GM03348 (cell line): ENCODE results near the gene ZNG1A.
A peak's percentile ranks its signal among the peaks of the same experiment; 100 is the strongest.
"Not testable (repeated sequence)": the region's sequence is repeated elsewhere in the genome, so short reads cannot be mapped to it uniquely, and the experiment has no call there.

Source experiments
- DNase-seq: peaks from one replicate; pipeline ENCODE4 v3.0.0; 2012; ENCODE audit warnings: low spot score

The ZNG1A gene

DNA sequence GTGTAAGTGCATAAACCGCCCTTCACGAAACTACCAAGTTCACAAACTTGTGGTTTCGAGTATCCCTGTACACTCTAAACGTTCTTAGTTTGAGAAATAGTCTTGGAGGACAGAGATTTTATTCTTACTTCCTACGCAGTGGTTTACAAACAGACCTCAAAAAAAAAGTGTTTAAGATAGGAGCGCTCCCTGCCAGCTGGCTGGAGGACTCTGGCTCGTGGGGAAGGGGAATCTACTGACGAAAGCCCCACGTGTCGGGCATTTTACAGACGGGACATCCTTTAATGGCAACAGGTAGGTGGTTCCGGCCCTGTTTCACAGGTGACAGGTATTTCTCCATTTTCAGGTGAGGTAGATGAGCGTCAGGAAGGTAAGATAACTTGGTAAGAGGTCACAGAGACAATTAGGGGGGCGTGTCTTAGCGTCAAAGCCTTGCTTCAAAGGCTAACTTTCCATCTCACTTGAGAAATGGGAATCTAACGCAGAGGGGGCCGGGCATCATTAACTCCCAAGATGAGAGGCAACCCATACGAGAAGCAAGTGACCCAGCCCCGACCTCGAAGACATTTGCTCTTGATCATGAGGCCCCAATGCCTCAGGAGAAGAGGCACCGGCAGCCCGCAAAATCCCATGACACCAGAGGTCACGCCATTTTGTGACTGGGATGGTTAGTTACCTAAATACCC, 573 bp downstream of the ZNG1A start:
- not testable (repeated sequence) for DNase-seq

DNA sequence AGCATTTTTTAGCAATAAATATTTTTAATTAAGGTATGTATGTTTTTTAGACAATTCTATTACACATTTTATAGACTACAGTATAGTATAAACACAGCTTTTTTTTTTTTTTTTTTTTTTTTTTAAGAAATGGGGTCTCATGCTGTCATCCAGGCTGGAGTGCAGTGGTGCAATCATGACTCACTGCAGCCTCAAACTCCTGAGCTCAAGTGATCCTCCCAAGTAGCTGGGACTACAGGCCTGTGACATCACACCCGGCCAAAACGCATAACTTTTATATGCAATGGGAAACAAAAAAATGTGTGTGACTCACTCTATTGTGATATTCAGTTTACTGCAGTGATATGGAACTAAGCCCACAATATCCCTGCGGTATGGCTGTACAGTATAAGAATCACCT, 9.1 kb downstream of the ZNG1A start:
- DNase-seq: not testable (repeated sequence)

DNA sequence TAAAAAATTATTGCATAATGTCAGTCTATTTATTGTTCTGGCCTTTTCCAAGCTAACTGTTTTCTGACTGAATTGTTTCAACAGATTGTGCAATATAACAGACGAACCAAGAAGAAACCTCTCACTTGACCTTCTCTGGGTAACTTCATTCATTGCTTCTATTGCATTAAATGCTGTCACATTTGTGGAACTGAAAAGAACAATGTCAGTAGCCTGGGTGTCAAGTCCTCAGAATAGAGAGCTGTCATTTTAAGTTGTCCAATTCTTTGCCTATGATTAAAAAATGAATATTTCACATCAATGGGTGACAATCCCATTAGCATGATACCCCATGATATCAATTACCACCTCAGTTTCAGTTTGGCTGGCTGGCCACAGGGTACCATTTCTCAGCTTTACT, 19.0 kb downstream of the ZNG1A start:
- not testable (repeated sequence) for DNase-seq

DNA sequence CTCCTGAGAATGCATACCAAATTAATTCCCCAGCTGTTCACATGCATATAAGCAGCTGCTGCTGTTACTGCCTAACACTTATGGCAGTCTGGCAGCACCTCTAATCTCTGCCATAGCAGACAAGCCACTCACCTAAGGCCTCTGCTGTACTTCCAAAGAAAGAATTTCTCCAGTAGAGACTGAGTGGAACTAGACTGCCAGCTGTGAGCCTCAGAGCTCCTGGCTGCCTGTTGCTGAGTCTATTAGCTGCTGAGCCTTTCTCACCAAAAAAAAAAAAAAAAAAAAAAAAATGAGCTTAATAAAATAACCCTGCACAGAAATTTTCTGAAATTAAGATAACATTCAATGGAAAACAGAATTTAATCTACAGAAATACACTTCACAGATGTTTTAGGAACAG, 27.7 kb downstream of the ZNG1A start:
- DNase-seq: not testable (repeated sequence)

DNA sequence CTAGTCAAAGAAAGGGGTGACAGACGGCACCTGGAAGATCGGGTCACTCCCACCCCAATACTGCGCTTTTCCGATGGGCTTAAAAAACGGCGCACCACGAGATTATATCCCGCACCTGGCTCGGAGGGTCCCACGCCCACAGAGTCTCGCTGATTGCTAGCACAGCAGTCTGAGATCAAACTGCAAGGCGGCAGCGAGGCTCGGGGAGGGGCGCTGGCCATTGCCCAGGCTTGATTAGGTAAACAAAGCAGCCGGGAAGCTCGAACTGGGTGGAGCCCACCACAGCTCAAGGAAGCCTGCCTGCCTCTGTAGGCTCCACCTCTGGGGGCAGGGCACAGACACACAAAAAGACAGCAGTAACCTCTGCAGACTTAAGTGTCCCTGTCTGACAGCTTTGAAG, 39.0 kb downstream of the ZNG1A start:
- DNase-seq: not testable (repeated sequence)

DNA sequence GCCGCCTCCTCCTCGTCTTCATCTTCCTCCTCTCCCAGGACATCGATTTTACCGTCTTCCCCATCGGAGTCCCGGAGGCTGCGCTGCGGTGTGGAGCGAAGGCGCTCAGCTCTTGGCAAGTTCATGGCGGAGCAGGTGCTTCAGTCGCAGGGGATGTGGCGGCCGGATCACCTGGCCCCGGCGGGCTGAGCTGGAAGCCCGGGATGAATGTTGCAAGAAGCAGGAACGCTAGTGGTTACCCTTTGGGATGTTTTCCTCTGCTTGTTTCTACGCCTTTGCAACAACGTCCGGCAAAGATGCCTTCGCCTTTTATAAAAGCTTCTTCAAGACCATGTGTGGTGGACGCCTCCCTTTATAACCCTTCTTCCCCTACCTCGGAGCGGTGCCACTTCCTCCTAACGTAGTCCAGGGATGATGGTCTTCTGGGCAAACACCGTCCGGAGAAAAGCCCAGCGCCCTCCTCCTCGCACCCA, 60.8 kb downstream of the ZNG1A start, which contains the start of gene FOXD4:
Gene FOXD4, minus strand, starts transcription at position 423 of the 473 bp plus-strand sequence. Its CDS starts 298 bp downstream, at position 125.
- DNase-seq: not testable (repeated sequence)

DNA sequence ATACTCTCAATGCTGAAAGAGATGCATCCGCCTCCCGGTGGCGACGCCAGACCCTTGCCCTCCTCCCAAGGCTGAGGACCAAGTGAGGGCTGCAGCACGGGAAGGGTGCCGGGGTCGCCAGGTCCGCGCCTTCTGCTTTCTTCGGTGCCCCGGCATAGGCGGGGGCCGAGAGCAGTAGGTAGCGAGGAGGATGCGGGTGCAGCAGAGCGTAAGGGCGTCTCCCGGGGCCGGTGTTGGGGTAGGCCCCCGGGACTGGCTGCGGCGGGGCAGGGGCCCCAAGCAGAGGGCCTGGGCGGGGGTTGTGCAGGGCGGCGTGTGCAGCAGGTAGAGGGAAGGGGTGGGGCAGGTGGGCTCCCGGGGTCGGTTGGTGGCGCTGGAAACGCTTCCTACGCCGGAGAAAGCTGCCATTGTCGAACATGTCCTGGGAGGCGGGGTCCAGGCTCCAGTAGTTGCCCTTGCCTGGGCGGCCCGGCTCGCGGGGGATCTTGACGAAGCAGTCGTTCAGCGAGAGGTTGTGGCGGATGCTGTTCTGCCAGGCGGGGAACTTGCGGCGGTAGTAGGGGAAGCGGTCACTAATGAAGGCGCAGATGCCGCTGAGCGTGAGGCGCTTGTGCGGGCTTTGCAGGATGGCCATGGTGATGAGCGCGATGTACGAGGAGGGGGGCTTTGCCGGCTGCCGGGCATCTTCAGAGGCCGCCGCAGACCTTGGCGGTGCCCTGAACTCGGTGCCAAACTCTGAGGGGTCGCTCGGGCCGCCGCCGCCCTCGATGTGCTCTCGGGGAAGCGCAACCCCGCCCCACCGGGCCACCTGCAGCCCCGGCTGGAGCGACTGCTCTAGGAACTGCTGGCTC, 61.5 kb downstream of the ZNG1A start:
- not testable (repeated sequence) for DNase-seq

DNA sequence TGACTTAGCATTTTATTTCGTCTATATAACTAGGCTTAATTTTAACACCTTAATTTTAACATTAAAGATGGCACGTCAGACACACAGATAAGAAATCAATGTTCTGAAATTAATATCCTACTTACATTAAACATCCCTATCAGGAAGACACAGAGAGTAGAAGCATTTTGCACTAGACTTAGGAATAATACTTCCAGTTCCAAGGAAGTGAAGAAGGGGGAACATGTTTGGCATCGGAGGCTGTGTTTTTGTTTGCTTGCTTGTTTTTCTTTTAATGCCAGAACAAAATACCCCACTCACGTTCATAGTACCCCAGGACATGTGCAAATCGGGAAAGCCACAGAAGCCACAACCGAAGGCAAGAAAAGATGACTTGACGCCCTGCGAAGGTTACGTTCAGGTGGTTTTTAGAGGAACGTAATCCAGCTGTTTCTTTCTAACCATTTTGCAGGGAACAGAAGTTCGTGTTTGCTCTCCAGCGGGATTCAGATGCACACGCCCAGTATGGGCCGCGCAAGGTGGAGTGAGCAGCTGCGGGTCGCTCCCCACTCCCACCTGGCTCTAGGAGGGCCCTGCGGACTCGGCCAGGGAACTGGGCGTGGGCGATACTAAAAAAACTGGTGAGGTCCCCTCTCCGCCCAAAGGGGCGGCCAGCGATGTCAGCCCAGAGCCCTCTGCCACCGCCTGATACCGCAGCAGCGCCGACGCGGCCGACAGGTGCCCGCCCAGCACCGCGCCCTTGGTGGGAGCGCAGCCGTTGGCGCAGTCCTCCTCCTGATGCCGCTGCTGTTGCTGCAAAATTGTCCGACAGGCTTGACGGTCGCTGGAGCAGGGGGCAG, 62.4 kb downstream of the ZNG1A start:
- DNase-seq: not testable (repeated sequence)

DNA sequence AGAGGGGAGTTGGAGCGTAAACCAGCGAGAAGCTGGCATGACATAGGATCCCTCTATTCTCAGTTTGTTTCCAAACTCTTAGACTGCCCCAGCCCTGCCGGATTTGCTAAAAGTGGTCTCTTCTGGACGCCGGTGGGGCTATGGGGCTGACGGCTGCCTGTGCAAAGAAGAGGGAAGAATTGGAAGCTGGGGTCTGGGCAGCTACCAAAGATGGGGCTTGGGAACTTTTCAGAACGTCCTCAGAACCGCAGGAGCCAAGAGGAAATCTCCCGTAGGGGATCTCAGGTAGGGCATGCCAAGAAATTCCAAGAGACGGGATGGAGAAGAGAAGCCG, 63.8 kb downstream of the ZNG1A start:
- not testable (repeated sequence) for DNase-seq

DNA sequence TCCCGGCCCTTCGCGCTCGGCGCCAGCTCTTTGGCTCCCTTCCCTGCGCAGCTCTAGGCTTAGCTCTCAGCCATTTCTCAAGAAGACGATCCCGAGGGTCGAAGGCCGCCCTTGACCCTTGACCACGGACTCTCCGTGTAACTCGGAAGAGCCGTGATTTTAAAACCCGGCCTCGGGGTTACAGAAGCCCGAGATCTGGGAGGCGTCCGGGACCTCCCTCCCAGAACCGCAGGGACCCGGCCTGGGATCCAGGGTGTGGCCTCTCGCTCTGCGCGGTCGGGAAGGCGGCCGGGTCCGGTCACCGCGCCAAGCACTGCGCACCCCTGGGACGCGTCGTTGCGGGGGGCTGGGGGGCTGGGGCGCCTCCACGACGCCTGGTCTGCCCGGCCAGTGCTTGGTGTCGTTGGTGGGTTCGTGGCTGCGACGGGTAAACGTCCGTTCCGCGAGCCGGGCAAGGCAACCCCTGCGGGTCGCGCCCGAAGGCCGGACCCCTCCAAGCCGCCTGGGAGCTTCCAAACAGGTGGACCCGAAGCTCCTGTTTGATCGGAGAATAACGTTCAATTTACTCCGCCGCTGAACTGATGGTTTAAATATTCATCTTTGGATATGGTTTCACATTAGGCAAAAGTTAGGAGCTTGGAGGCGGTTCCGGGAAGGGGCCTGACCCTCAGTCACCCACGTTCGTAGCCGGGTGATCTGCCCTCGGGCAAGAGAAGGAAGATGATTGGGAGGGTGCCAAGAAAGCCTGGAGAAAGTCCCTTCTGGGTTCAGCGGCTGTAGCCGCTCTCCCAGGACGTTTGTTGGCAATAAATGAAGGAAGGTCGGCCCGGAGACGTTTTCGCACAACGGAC, 64.4 kb downstream of the ZNG1A start:
- DNase-seq: not testable (repeated sequence)

DNA sequence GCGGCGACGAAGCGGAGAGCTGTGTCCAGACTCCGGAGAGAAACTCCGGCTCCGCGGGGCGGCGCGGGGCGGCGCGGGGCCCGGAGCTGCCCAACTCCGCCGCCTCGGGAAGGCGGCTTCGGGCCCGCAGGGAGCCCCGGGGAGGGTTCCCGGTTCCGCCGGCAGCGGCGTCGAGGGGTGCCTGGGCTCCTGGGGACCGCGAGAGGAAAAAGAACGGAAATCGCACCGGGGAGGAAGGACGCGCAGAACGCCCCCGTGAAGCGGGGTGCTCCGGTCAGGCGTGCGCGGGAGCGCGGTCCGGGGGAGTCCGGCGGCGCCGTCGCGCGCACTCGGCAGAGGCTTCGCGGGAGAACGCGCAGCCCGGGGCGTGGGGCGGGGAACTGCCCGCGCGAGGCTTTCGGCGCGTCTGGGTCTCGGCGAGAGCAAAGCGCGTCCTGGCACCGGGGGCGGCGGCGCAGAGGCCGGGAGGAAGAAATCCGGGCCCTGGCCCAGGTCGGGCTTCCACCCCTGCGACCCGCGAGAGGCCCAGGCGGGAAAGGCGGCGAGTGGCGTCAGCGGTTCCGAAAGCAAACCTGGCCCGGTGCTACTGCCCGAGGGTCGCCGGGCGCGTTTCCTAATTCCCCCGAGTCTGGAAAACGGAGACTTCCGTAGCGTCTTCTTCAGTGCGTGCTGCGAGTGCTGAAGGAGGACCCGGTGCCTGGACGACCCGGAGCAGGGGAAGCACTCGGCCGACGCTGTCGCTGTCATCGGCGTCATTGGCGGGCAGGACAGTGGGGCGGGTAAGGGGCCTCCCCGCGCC, 65.2 kb downstream of the ZNG1A start:
- DNase-seq: peak; percentile 11

DNA sequence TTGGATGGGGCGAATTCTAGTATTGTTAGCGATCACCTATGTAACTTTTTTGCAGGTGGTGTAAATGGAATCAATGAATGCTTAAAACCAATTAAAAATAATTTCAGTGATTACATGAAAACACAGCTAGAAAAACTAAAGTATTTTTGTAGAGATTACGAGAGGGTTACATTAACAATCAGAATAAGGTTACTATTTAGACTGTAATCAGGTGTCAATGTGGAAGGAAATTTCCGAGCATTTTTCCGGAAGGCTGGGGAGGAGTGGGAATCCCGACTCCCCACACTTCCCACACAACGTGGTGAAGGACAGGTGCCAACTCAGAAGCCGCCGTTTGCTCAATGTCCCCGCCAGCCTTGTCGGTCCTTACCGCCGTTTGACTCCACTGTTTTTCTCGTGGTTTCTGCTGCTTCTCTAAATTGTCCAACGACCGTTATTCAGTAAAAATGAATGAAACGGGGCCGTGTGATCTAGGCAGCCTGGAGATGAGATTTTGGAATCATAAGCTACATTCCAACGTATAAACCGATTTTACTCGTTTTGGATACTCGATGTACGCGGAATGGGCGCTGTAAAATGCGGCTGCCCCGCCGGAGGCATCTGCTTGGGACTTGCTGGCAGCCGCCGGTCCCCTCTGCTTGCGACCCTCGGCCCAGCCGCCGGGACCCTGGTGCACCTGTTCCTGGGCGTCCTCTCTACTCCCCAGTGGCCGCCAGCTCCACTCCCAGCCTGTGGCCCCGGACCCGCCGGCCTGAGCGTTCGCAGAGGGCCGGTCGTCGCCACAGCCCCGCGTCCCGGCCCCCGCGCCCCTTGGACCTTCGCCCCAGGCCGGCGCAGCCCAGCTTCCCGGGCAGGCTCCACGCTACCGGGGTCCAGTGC, 66.0 kb downstream of the ZNG1A start:
- DNase-seq: not testable (repeated sequence)

DNA sequence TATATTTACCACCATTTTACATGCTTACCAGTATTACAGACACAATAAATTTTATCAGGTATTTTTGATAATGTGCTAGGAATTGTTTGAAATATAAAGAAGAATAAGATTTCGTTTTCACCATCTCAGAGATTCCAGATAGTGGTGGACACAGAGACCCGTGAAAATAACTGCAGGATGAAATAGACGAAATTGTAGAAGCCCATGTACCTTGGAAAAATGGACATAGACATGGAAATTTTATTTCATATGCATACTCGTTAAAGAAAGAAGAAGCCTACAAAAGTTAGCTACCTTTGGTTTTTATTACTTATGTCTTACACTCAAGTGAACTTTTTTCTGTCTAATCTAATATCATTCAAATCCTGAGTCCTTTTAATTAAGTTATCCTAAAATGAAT, 68.2 kb downstream of the ZNG1A start:
- not testable (repeated sequence) for DNase-seq

DNA sequence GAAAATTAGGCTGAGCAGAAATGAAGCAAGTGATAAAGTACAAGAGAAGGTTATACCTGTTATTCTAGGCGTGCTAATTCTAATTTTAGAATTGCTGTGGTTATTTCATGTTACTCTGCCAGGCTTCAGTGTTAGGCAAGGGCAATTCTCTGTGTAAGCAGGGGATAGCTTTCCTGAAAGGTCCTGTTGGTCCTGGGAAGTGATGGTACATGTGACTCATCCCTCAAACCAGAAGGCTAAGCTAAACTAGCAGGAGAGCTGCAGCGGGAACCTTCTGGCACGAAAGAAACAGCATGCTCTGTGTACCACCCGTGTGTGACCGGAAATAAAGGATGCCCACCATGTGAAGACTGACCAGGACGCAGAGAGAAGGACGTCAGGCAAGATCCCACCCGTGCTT, 69.3 kb downstream of the ZNG1A start:
- DNase-seq: not testable (repeated sequence)

DNA sequence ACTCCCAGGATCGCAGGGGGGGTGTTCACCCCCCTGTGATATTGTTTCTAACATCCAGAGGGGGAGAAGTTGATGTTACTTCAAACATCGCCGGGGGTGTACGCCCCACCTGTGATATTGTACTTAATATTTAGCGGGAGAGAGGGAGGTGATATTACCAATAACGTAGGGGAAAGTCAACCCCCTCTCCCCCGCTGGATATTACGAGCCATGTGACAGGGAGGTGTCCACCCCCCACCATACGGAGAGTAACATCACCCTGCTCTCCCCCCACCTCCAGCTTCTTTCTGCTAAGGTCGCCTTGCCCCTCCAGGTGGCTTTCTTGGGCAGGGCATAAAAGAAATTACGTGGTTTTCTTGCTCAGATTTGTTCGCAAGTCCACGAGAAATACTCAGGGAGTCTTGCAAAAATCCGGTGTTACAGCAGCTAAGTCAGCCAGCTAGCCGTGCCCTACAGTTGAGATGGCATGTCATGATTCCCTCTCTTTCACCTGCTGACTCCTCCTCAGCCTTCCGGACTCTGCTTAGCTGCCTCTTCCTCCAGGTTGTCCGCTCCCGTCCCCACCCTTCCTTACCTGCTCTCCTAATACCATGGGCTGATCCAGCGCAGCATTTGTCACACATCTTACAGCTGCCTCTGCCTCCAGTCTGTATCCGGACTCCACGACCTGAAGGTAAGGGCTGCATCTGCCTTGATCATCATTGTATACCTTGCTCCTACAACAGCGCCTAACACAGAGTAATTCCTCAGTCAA, 69.9 kb downstream of the ZNG1A start:
- DNase-seq: not testable (repeated sequence)

DNA sequence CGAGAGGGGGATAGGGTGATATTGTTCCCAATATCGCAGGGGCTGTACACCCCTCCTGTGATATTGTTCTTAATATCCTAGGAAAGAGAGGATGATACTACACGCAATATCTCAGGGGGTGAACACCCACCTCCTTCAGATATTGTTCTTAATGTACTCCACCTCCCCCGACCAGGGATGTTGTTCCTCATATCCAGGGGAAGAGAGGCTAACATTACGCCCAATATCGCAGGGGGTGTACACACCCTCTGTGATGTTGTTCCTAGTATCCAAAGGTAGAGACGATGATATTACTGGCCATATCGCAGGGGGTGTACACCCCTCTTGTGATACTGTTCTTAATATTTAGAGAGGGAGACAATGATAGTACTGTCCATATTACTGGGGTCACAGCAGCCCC, 72.9 kb downstream of the ZNG1A start:
- DNase-seq: not testable (repeated sequence)

DNA sequence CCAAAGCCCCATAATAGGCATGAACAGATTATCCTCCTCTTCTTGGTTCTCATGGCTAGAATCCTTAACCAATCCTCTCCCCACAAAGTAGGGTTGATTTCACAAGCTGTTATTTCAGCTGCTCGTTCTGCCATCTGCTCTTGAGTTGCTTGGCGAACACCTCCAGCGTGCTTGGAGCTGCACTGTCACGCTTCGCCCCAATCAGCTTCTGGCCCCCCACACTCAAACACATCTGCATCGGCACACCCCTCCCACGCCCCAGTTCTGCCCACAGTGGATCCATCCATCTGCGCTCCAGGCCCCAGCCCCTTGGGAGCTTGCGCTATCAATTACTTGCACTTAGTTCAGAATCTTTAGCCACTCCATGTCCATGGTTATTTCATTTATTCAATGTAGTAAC, 78.4 kb downstream of the ZNG1A start:
- DNase-seq: not testable (repeated sequence)

DNA sequence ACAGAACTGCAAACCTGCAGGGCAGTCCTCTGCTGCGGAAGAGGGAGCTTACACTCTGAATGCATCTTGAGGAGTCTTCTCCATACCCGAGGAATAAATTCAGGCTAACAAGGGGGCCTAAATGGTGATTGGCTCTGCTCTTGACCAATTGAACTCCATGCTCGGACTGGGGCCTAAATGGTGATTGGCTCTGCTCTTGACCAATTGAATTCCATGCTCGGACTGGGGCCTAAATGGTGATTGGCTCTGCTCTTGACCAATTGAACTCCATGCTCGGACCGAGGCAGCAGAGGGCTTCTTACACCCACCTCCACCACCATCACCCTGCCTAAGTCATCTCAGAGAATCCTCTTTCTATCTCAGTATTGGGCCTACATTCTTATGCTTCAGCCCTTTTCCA, 79.0 kb downstream of the ZNG1A start:
- not testable (repeated sequence) for DNase-seq

DNA sequence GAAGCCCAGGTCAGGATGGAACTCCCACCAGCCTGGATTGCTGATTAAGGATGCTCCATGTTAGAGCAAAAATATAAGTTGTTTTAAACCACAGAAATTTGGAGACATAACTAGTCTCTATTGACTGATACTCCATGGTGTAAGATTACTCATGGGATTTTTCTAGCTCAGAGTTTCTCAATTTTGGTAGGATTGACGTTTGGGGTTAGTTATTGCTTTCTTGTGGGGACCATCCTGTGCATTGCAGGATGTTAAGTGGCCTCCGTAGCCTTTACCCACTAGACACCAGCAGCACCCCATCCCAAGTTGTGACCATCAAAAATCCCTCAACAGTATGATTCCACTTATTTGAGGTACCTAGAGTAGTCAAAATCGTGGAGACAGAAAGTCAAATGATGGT, 80.1 kb downstream of the ZNG1A start:
- not testable (repeated sequence) for DNase-seq
